ENCODE results near the gene PTRHD1.

DNA sequence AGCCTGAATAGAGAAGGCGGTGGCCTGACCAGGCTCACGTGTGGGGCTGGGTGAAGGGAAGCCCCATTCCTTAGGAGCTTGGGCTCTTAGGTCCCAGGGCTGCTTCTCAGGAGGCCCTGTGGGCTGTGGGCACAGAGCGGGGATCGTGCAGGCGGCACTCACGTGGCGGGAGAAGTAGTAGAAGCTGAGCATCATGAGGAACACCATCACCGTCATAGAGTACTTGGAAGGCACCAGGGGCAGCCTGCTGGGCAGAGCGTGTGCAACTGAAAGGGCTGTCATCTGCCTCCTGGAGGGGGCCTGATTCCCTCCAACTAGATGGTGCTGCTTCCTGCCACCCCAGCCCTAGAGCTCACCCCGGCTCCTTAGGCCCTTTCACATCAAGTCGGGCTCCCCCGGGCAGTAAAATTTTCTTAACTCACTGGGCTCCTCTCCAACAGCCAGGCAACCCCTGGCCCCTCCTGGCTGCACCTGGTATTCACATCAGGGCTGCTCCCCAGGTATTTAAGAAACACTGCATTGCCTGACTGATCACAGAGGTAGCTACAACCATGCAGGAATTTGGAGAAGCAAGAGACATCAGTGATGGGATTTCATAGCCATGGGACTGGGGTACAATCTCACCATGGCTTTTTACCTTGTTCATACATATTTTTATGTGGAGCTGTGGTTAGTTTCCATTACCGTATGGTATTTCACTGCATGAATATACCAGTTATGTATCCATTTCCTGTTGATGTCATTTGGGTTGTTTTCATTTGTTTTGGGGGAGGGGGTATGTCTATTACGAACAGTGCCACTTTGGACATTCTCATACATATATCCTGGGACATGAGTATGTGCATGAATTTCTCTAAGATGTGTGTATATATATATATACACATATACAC lies 32.9 kb upstream of the PTRHD1 start:
- TF ChIP-seq, protein P1, sequence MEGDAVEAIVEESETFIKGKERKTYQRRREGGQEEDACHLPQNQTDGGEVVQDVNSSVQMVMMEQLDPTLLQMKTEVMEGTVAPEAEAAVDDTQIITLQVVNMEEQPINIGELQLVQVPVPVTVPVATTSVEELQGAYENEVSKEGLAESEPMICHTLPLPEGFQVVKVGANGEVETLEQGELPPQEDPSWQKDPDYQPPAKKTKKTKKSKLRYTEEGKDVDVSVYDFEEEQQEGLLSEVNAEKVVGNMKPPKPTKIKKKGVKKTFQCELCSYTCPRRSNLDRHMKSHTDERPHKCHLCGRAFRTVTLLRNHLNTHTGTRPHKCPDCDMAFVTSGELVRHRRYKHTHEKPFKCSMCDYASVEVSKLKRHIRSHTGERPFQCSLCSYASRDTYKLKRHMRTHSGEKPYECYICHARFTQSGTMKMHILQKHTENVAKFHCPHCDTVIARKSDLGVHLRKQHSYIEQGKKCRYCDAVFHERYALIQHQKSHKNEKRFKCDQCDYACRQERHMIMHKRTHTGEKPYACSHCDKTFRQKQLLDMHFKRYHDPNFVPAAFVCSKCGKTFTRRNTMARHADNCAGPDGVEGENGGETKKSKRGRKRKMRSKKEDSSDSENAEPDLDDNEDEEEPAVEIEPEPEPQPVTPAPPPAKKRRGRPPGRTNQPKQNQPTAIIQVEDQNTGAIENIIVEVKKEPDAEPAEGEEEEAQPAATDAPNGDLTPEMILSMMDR (IDR thresholded peaks at IDR 0.05): no peak
- TF ChIP-seq EP300 (IDR thresholded peaks at IDR 0.05): no peak

Data from tibial nerve (tissue), 4 donors.